ENCODE data around the gene EBF3.
"Not testable (repeated sequence)": the region's sequence is repeated elsewhere in the genome, so short reads cannot be mapped to it uniquely, and the experiment has no call there.

EBF3 gene

DNA sequence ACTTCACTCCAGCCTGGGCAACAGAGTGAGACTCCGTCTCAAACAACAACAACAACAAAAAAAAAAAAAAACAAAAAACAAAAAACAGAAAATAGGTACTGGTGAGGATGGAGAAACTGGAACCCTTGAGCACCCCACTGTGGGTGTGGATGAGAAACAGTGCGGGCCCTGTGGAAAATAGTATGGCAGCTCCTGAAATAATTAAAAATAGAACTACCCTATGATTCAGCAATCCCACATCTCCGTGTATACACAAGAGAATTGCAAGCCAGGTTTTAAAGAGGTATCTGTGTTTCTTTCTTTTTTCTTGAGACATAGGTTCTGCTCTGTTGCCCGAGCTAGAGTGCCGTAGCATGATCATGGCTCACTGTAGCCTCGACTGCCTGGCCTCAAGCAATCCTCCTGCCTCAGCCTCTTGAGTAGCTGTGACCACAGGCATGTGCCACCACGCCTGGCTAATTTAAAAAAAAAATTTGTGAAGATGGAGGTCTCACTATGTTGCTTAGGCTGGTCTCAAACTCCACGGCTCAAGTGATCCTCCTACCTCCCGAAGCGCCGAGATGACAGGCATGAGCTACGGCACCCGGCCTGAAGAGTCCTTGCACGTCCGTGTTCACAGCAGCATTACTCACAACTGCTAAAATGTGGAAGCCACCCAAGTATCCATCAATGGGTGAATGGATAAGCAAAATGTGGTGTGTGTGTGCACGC lies 39.5 kb downstream of the EBF3 start:
- no peaks in the 10 kb centered on the region for H3K27me3 Mint-ChIP-seq
- H3K4me1 Mint-ChIP-seq: no peaks in the 10 kb centered on the region
- no peak overlapping the region for H3K27ac Mint-ChIP-seq
- DNase-seq: no peak
- H3K4me3 Mint-ChIP-seq: no peak overlapping the region
- CTCF ChIA-PET: no interaction called here
- H3K36me3 Mint-ChIP-seq: no peaks in the 10 kb centered on the region
- no peaks in the 10 kb centered on the region for H3K9me3 Mint-ChIP-seq

GRCh38 chr10:129922598-129923123 lies 41.4 kb downstream of the EBF3 start:
- no peak overlapping the region for H3K27ac Mint-ChIP-seq
- no peak overlapping the region for H3K4me3 Mint-ChIP-seq
- no peaks in the 10 kb centered on the region for H3K4me1 Mint-ChIP-seq
- no peaks in the 10 kb centered on the region for H3K27me3 Mint-ChIP-seq
- CTCF ChIA-PET: no interaction called here
- no peaks in the 10 kb centered on the region for H3K36me3 Mint-ChIP-seq
- H3K9me3 Mint-ChIP-seq: no peaks in the 10 kb centered on the region
- DNase-seq: no peak

- H3K27me3 Mint-ChIP-seq: no peaks in the 10 kb centered on the region
- no peak overlapping the region for H3K27ac Mint-ChIP-seq
- H3K4me1 Mint-ChIP-seq: no peaks in the 10 kb centered on the region
- no peak for DNase-seq
- no peaks in the 10 kb centered on the region for H3K9me3 Mint-ChIP-seq
- no peaks in the 10 kb centered on the region for H3K36me3 Mint-ChIP-seq
- H3K4me3 Mint-ChIP-seq: no peak overlapping the region
- CTCF ChIA-PET: no interaction called here
These were observed 42.1 kb downstream of the EBF3 start for GRCh38 chr10:129921801-129922597.

DNA sequence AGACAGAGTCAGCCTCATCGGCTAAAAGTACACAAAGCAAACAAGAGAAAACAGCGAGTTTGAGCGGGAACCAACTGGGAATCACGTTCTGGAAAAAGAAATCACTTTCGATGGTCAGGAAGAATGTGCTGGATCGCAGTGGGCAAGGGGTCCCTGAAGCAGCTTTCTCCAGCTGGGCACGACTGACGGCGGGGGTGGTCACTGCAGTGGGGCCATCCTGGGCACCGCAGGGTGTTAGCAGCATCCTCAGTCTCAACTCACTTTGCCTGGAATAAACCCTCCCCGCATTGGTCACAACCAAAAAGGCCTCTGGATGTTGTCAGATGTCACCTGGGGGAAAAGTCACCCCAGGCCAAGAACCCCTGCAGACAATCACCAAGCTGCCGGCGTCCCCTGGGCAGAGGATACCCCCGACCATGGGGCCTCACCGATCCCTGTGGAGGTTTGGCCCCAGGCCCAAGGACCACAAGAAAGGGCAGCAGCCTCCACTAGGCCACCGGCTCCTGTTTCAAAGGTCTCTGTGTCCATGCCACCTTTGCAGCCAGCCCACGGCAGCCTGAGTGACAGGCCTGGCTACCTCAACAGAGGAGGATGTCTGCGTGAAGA lies 42.9 kb downstream of the EBF3 start:
- Mint-ChIP-seq H3K36me3 (no peaks in the 10 kb centered on the region), H3K4me3 (no peak overlapping the region), H3K27ac (no peak overlapping the region), H3K9me3 (no peaks in the 10 kb centered on the region), H3K27me3 (no peaks in the 10 kb centered on the region), H3K4me1 (no peaks in the 10 kb centered on the region)
- CTCF ChIA-PET: no interaction called here
- DNase-seq: no peak

DNA sequence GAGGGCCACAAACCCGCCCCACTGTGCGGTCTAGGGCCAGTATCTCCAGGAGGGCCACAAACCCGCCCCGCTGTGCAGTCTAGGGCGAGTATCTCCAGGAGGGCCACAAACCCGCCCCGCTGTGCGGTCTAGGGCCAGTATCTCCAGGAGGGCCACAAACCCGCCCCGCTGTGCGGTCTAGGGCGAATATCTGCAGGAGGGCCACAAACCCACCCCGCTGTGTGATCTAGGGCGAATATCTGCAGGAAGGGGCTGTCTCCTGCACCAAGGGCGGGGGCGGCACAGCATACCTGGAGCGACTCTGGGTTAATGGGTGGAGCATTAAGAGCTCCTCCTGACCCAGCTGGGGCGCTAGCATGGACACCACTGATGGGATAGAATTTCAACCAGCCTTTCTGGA lies 43.9 kb downstream of the EBF3 start:
- H3K4me3 Mint-ChIP-seq, H3K36me3 Mint-ChIP-seq, DNase-seq, H3K27ac Mint-ChIP-seq, H3K27me3 Mint-ChIP-seq, CTCF ChIA-PET, H3K9me3 Mint-ChIP-seq, H3K4me1 Mint-ChIP-seq: not testable (repeated sequence)

GRCh38 chr10:129919358-129919757 lies 44.7 kb downstream of the EBF3 start:
- H3K9me3 Mint-ChIP-seq: no peaks in the 10 kb centered on the region
- H3K27me3 Mint-ChIP-seq: no peaks in the 10 kb centered on the region
- H3K4me3 Mint-ChIP-seq: no peak overlapping the region
- no peak for DNase-seq
- no peaks in the 10 kb centered on the region for H3K36me3 Mint-ChIP-seq
- H3K4me1 Mint-ChIP-seq: no peaks in the 10 kb centered on the region
- H3K27ac Mint-ChIP-seq: no peak overlapping the region
- CTCF ChIA-PET: no interaction called here

GRCh38 chr10:129918836-129919235 lies 45.2 kb downstream of the EBF3 start:
- CTCF ChIA-PET: interaction anchor here (1.1 to 1.4 kb wide), 2 partner anchors 30 to 42 kb away, joined by 4 read pairs; no protein-coding TSS in a partner anchor
- Mint-ChIP-seq H3K27ac (no peak overlapping the region), H3K4me1 (no peaks in the 10 kb centered on the region), H3K9me3 (no peaks in the 10 kb centered on the region), H3K27me3 (no peaks in the 10 kb centered on the region), H3K36me3 (no peaks in the 10 kb centered on the region), H3K4me3 (no peak overlapping the region)
- DNase-seq: no peak

DNA sequence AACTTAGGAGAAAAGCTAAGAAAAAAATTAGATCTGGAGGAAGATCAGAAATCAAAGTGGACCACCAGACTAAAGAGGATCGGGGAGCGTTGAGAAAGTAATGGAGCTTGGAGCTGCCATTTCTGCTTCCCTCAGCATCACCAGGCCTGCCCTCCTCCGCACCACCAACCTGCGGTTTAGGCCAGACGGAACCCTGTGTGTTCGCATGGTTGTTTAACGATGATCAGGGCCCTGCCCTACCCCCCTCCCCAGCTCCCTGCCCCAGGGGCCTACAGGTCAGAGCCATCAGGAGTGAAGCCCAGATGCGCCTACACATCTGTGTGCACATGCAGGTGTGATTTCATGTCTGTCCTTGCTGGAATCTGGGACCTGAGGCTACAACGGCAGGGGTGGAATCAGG lies 45.7 kb downstream of the EBF3 start:
- no peak for DNase-seq
- Mint-ChIP-seq H3K4me3 (no peak overlapping the region), H3K27me3 (no peaks in the 10 kb centered on the region), H3K4me1 (no peaks in the 10 kb centered on the region), H3K27ac (no peak overlapping the region), H3K9me3 (no peaks in the 10 kb centered on the region), H3K36me3 (no peaks in the 10 kb centered on the region)
- CTCF ChIA-PET: interaction anchor here (1.1 to 1.4 kb wide), 2 partner anchors 30 to 42 kb away, joined by 4 read pairs; no protein-coding TSS in a partner anchor

DNA sequence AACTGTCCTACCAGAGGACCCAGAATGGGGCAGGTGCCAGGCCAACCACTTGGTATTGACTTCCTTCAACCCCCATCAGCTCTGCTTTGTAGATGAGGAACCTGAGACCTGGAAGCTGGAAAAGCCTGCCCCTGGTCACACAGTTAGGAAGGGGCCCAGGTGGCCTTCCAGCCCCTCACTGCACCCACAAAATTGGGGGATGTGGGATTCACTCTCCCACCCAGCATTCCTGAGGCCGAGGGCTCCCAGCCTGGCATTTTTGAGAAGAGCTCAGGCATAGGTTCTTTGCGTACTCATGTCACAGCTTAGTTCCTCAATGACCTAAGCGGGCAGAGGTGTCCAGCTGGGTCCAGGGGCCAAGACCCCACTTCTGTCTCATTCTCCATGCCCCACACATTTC lies 46.1 kb downstream of the EBF3 start:
- DNase-seq: no peak
- no peaks in the 10 kb centered on the region for H3K4me1 Mint-ChIP-seq
- H3K27ac Mint-ChIP-seq: no peak overlapping the region
- no peaks in the 10 kb centered on the region for H3K36me3 Mint-ChIP-seq
- no peaks in the 10 kb centered on the region for H3K9me3 Mint-ChIP-seq
- no peaks in the 10 kb centered on the region for H3K27me3 Mint-ChIP-seq
- CTCF ChIA-PET: interaction anchor here (1.1 to 1.4 kb wide), 2 partner anchors 29 to 41 kb away, joined by 4 read pairs; no protein-coding TSS in a partner anchor
- H3K4me3 Mint-ChIP-seq: no peak overlapping the region

DNA sequence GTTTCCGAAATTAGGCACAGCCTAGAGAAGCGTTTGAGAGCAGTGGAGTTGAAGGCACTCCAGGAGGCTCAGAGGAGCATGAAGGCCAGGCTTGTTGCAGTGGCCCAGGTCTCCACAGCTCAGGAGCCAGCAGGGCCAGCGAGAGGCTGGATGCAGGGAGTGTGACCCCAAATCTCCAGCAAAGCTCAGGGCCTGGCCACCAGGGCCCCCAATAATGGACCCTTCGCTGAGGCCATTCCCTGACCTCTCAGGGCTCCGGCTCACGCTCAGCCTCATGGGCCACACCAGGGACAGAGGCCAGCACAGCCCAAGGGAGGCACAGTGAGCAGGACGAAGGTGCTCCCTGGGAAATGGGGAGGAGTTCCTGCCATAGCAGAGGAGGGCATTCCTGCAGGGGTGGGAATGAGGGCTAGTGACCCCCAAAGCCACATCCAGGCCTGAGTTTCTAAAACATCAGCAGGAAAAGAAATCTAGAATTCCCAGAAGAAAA lies 47.5 kb downstream of the EBF3 start:
- Mint-ChIP-seq H3K27me3 (no peaks in the 10 kb centered on the region), H3K9me3 (no peaks in the 10 kb centered on the region), H3K4me3 (no peak overlapping the region), H3K27ac (no peak overlapping the region), H3K36me3 (no peaks in the 10 kb centered on the region), H3K4me1 (no peaks in the 10 kb centered on the region)
- CTCF ChIA-PET: no interaction called here
- no peak for DNase-seq

DNA sequence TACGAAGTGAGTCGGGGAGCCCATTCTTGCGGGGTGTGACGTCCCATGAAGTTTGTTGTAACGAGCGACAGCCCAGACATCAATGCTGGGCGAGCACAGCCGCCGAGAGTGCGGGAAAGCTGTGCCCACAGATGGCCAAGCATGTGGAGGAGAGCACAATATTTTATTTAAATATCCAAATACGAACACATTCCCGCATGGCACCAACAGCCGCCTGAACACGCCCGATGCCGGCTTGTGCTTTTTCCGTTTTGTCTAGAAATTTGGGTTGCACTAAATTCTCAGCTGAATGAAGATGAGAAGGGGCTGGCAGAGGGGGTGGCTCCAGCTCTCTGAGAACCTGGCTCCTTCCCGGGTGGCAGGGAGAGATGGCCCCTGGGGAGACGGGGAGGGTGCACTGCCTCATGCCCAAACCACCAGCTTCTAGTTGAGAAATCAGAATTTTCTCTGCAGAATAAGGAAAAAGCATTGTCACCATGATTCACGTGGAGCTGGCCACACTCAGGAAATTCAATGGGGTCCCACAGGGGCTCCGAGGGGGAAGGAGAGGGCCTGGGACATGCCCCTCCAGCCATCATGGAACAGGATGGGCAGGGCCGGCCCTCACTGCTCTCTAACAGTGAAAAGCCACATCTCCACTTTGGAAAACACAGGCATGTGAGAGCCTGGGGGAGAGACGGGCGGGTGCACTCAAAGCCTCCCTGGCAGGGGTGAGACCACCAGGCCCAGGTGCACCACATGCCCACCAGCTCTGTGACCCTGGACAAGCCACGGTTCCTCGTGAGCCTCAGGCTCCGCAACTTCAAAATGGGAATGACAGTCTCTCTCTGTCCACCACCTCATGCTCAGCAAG lies 48.3 kb downstream of the EBF3 start:
- CTCF ChIA-PET: no interaction called here
- no peak for DNase-seq
- Mint-ChIP-seq H3K36me3 (no peaks in the 10 kb centered on the region), H3K9me3 (no peaks in the 10 kb centered on the region), H3K4me3 (no peak overlapping the region), H3K27ac (no peak overlapping the region), H3K4me1 (no peaks in the 10 kb centered on the region), H3K27me3 (no peaks in the 10 kb centered on the region)

- Mint-ChIP-seq H3K9me3 (no peaks in the 10 kb centered on the region), H3K27ac (no peak overlapping the region), H3K36me3 (no peaks in the 10 kb centered on the region), H3K4me1 (no peaks in the 10 kb centered on the region), H3K27me3 (no peaks in the 10 kb centered on the region), H3K4me3 (no peak overlapping the region)
- CTCF ChIA-PET: no interaction called here
- no peak for DNase-seq
These were observed 49.1 kb downstream of the EBF3 start for GRCh38 chr10:129914960-129915359.

DNA sequence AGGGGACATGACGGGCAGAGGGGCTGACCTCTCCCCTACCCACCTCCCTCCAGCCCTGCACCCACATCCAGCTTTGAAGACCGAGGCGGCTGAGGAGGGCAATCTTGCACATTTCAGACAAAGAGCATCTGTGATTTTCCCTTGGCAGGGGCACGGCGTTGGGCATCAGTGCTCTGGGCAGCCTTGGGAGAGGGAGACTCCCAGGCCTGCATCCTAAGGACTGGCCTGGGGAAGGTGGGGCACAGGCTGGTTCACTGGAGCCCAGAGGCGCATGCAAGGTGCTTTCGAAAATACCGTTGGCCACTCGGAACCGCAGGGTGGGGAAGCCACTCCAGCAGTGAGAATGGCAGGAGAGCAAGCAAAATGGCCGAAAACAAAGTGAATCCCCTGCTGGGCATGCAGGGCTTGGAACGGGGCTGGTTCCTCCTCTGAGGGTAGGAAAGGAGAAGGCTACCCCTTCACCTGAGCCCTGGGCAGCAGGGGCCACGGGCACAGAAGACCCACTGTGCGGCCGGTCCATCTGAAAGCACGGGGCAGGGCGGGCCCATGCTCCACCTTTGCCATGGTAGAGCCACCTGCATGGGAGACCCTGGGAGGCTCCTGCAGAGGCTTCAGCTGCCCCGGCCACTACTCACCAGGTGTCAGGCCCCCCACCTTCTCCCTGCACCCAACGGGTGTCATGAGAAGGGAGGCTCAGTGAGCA lies 49.8 kb downstream of the EBF3 start:
- no peaks in the 10 kb centered on the region for H3K36me3 Mint-ChIP-seq
- CTCF ChIA-PET: no interaction called here
- no peaks in the 10 kb centered on the region for H3K27me3 Mint-ChIP-seq
- H3K27ac Mint-ChIP-seq: no peak overlapping the region
- no peak for DNase-seq
- H3K4me3 Mint-ChIP-seq: no peak overlapping the region
- no peaks in the 10 kb centered on the region for H3K4me1 Mint-ChIP-seq
- H3K9me3 Mint-ChIP-seq: no peaks in the 10 kb centered on the region

Measured in activated naive CD4-positive, alpha-beta T cell treated with anti-CD3 and anti-CD28 coated beads, Interleukin-2, amount 10 ng/mL, durations not matched to agents 7 days and 5 days (primary cell).